Glutamatergic neuron (in vitro differentiated cells): Measurements from ENCODE around the gene DIPK2B. TPM values are rescaled to one million over a fixed set of nuclear protein-coding genes. Genes with fewer than 3 reads are reported as not detected.

Experiments used
- DNase-seq: peaks from one replicate; pipeline ENCODE4 v3.0.0; 2022
- H3K27ac Mint-ChIP-seq: one replicate; pipeline ENCODE4 v1.8.0; 2020; ENCODE audit warnings: mild to moderate bottlenecking, mixed read lengths, inconsistent platforms; ENCODE audit not compliant: unreplicated experiment
- H3K27me3 Mint-ChIP-seq: one replicate; pipeline ENCODE4 v1.8.0; 2020; ENCODE audit warnings: mild to moderate bottlenecking, moderate library complexity, mixed read lengths, inconsistent platforms; ENCODE audit not compliant: unreplicated experiment
- H3K36me3 Mint-ChIP-seq: one replicate; pipeline ENCODE4 v1.8.0; 2020; ENCODE audit warnings: mild to moderate bottlenecking, mixed read lengths, inconsistent platforms; ENCODE audit not compliant: unreplicated experiment
- H3K4me1 Mint-ChIP-seq: one replicate; pipeline ENCODE4 v1.8.0; 2020; ENCODE audit warnings: mild to moderate bottlenecking, low read depth, mixed read lengths, inconsistent platforms; ENCODE audit not compliant: unreplicated experiment
- H3K4me3 Mint-ChIP-seq: one replicate; pipeline ENCODE4 v1.8.0; 2020; ENCODE audit warnings: mild to moderate bottlenecking, mixed read lengths, inconsistent platforms; ENCODE audit not compliant: unreplicated experiment
- H3K9me3 Mint-ChIP-seq: one replicate; pipeline ENCODE4 v1.8.0; 2020; ENCODE audit warnings: mild to moderate bottlenecking, moderate library complexity, mixed read lengths, inconsistent platforms; ENCODE audit not compliant: unreplicated experiment
- CTCF ChIP-seq: fragments of 200-600 bp; sonication (generic); IDR thresholded peaks from one replicate; pipeline ENCODE4 v1.5.0; 2021; ENCODE audit not compliant: partially characterized antibody, unreplicated experiment
- total RNA-seq: library from RNA; stranded (reverse); fragmentation: NEBNext Ultra II Directional; extraction: Animal tissue kit (Norgen Biotek cat#: 25700); gene quantifications from one replicate; pipeline ENCODE4 v1.2.1, GENCODE V29; 2021; ENCODE audit not compliant: unreplicated experiment

Gene DIPK2B
- total RNA-seq, 1 donor from 2014 or later = not detected

- Mint-ChIP-seq H3K9me3 (no peaks in the 10 kb centered on the region), H3K36me3 (no peaks in the 10 kb centered on the region), H3K27me3 (no peaks in the 10 kb centered on the region), H3K27ac (no peak overlapping the region), H3K4me1 (no peaks in the 10 kb centered on the region), H3K4me3 (no peak overlapping the region)
- DNase-seq = no peak
- TF ChIP-seq CTCF = no peak
Observed at GRCh38 chrX:45198706-45199105, 2.0 kb downstream of the DIPK2B start.

- TF ChIP-seq CTCF = no peak
- no peak for DNase-seq
- H3K27me3 Mint-ChIP-seq = no peaks in the 10 kb centered on the region
- H3K4me3 Mint-ChIP-seq = no peak overlapping the region
- H3K27ac Mint-ChIP-seq = no peak overlapping the region
- no peaks in the 10 kb centered on the region for H3K36me3 Mint-ChIP-seq
- no peaks in the 10 kb centered on the region for H3K4me1 Mint-ChIP-seq
- no peaks in the 10 kb centered on the region for H3K9me3 Mint-ChIP-seq
Observed at GRCh38 chrX:45198301-45198700, 2.4 kb downstream of the DIPK2B start.

- H3K4me1 Mint-ChIP-seq = no peaks in the 10 kb centered on the region
- H3K4me3 Mint-ChIP-seq = no peak overlapping the region
- DNase-seq = no peak
- H3K27me3 Mint-ChIP-seq = no peaks in the 10 kb centered on the region
- H3K36me3 Mint-ChIP-seq = no peaks in the 10 kb centered on the region
- TF ChIP-seq CTCF = no peak
- H3K9me3 Mint-ChIP-seq = no peaks in the 10 kb centered on the region
- no peak overlapping the region for H3K27ac Mint-ChIP-seq
Observed at GRCh38 chrX:45196701-45197100, 4.0 kb downstream of the DIPK2B start.

- TF ChIP-seq CTCF = no peak
- Mint-ChIP-seq H3K27ac (no peak overlapping the region), H3K4me3 (no peak overlapping the region), H3K27me3 (peaks cover 2% of the 10 kb centered on the region), H3K9me3 (peaks cover 1% of the 10 kb centered on the region), H3K4me1 (peaks cover 2% of the 10 kb centered on the region), H3K36me3 (no peaks in the 10 kb centered on the region)
- no peak for DNase-seq
Observed at GRCh38 chrX:45191820-45192409, 8.8 kb downstream of the DIPK2B start.

- H3K27ac Mint-ChIP-seq = no peak overlapping the region
- no peak overlapping the region for H3K4me3 Mint-ChIP-seq
- TF ChIP-seq CTCF = no peak
- peaks cover 1% of the 10 kb centered on the region for H3K9me3 Mint-ChIP-seq
- no peak for DNase-seq
- H3K27me3 Mint-ChIP-seq = peaks cover 2% of the 10 kb centered on the region
- H3K36me3 Mint-ChIP-seq = no peaks in the 10 kb centered on the region
- H3K4me1 Mint-ChIP-seq = peaks cover 2% of the 10 kb centered on the region
Observed at GRCh38 chrX:45191383-45191782, 9.3 kb downstream of the DIPK2B start.
